ENCODE measurements around the gene YEATS2. TPM values are rescaled to one million over a fixed set of nuclear protein-coding genes. Genes with fewer than 3 reads are reported as not detected.
"Not testable (repeated sequence)": the region's sequence is repeated elsewhere in the genome, so short reads cannot be mapped to it uniquely, and the experiment has no call there.

Gene YEATS2
- total RNA-seq, 2 experiments from 2014 or later, result 59.4 to 73.9 TPM

DNA sequence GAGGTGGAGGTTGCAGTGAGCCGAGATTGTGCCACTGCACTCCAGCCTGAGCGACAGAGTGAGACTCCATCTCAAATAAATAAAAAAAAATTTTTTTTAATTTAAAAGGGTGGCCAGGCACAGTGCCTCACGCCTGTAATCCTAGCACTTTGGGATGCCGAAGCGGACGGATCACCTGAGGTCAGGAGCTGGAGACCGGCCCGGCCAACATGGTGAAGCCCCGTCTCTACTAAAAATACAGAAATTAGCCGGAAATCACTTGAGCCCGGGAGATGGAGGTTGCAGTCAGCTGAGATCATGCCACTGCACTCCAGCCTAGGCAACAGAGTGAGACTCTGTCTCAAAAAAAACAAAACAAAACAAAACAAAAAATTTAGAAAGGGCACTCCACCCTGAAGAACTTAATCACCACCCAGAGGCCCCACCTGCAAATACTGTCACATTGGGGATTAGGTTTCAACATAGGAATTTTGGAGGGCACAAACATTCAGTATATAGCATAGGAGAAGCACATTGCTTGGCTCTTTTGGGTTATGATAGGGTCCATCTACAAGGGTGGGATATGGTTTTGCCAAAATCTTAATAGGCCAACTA lies 7.1 kb upstream of the YEATS2 start:
- ATAC-seq (no peak), DNase-seq (no peak)
- H3K9me3 Mint-ChIP-seq (ENCODE audit: low read depth), result no peaks in the 10 kb centered on the region
- no peaks in the 10 kb centered on the region for H3K4me1 Mint-ChIP-seq
- H3K27me3 Mint-ChIP-seq, result no peaks in the 10 kb centered on the region
- ChIA-PET POLR2A (interaction anchor here (0.7 kb wide), 1 partner anchor 15 kb away, joined by 3 read pairs; no protein-coding TSS in a partner anchor), CTCF (no interaction called here)
- no peak overlapping the region for H3K4me3 Mint-ChIP-seq
- H3K36me3 Mint-ChIP-seq (ENCODE audit: low read depth), result no peaks in the 10 kb centered on the region
- H3K27ac Mint-ChIP-seq, result no peak overlapping the region
- intact Hi-C loops (cut with DNase I, micrococcal nuclease), result loop anchor here in 1 of 2 experiments (10.0 kb wide), 1 partner anchor 494 kb away; the partner anchor contains the start of gene ABCF3

DNA sequence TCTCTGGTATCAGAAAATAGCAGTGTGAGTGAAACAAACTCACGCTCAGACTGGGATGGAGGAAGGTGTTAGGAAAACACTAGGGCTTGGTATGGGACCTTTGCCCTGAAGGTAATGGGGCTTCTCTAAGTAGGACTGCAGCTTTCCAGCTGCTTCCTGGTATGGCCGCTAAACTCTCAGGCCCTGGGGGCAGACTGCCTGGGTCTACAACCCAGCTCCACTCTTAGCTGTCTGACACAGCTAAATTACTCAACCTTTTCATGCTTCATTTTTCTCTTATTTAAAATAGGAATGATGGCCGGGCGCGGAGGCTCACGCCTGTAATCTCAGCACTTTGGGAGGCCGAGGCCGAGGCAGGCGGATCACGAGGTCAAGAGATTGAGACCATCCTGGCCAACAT lies 5.2 kb upstream of the YEATS2 start:
- ChIA-PET CTCF (interaction anchor here (1.3 kb wide), 1 partner anchor 224 kb away, joined by 3 read pairs; no protein-coding TSS in a partner anchor), POLR2A (no interaction called here)
- Mint-ChIP-seq H3K27ac (no peak overlapping the region), H3K27me3 (no peaks in the 10 kb centered on the region), H3K4me1 (peaks cover 5% of the 10 kb centered on the region), H3K4me3 (no peak overlapping the region), H3K9me3 (ENCODE audit: low read depth) (no peaks in the 10 kb centered on the region), H3K36me3 (ENCODE audit: low read depth) (no peaks in the 10 kb centered on the region)
- ATAC-seq (no peak), DNase-seq (no peak)
- intact Hi-C loops (cut with DNase I, micrococcal nuclease), result loop anchor here in 1 of 2 experiments (10.0 kb wide), 1 partner anchor 492 kb away; the partner anchor contains the start of gene ABCF3

GRCh38 chr3:183695569-183696364 lies 1.8 kb upstream of the YEATS2 start:
- no peaks in the 10 kb centered on the region for H3K9me3 Mint-ChIP-seq (ENCODE audit: low read depth)
- no peaks in the 10 kb centered on the region for H3K27me3 Mint-ChIP-seq
- POLR2A ChIA-PET, result interaction anchor here (0.7 kb wide), 1 partner anchor 33 kb away, joined by 3 read pairs; no protein-coding TSS in a partner anchor
- CTCF ChIA-PET, result interaction anchor here (0.8 to 1.3 kb wide), 2 partner anchors 26 to 59 kb away, joined by 3 to 4 read pairs; no protein-coding TSS in a partner anchor
- no peak for ATAC-seq
- no peak for DNase-seq
- peaks cover 18% of the 10 kb centered on the region for H3K36me3 Mint-ChIP-seq (ENCODE audit: low read depth)
- intact Hi-C loops (cut with DNase I, micrococcal nuclease), result loop anchor here (5.0 to 10.0 kb wide), 2 partner anchors 228 to 489 kb away; partner anchors contain the start of gene ABCF3 (in 1 of the 2)
- H3K27ac Mint-ChIP-seq, result peak overlapping the region; percentile 9
- H3K4me3 Mint-ChIP-seq, result no peak overlapping the region
- peaks cover 25% of the 10 kb centered on the region for H3K4me1 Mint-ChIP-seq

- Mint-ChIP-seq H3K4me3 (peak overlapping the region; percentile 91), H3K27me3 (no peaks in the 10 kb centered on the region), H3K36me3 (ENCODE audit: low read depth) (peaks cover 25% of the 10 kb centered on the region), H3K9me3 (ENCODE audit: low read depth) (no peaks in the 10 kb centered on the region), H3K4me1 (peaks cover 31% of the 10 kb centered on the region), H3K27ac (peak overlapping the region; percentile 89)
- ChIA-PET POLR2A (interaction anchor here (0.8 to 1.7 kb wide), 5 partner anchors 15 to 184 kb away, joined by 3 to 19 read pairs (median 4); partner anchors contain the start of gene KLHL24), CTCF (interaction anchor here (0.7 to 1.3 kb wide), 5 partner anchors 60 to 276 kb away, joined by 3 to 4 read pairs (median 4); partner anchors contain the start of gene KLHL24)
- ATAC-seq (peak; percentile 3), DNase-seq (no peak)
- intact Hi-C loops (cut with DNase I, micrococcal nuclease), result loop anchor here (1.0 to 10.0 kb wide), 7 partner anchors 60 to 598 kb away; partner anchors contain the start of genes ABCF3 (in 1 of the 2) and MCCC1 (in 1 of the 2)
Observed at GRCh38 chr3:183697123-183697609, 431 bp upstream of the YEATS2 start.

- peaks cover 36% of the 10 kb centered on the region for H3K4me1 Mint-ChIP-seq
Observed at GRCh38 chr3:183698318-183698751, 738 bp downstream of the YEATS2 start.

GRCh38 chr3:183698756-183699155 lies 1.2 kb downstream of the YEATS2 start:
- peaks cover 25% of the 10 kb centered on the region for H3K36me3 Mint-ChIP-seq (ENCODE audit: low read depth)
- CTCF ChIA-PET, result interaction anchor here (0.7 kb wide), 1 partner anchor 14 kb away, joined by 3 read pairs; no protein-coding TSS in a partner anchor
- intact Hi-C loops (cut with DNase I, micrococcal nuclease), result loop anchor here (1.0 to 10.0 kb wide), 4 partner anchors 144 to 600 kb away; partner anchors contain the start of genes ABCF3 (in 1 of the 2) and PSMD2 (in 1 of the 2)

More at GRCh38 chr3:183698318-183698751, 738 bp downstream of the YEATS2 start:
- ATAC-seq, result peak; percentile 14
- peak overlapping the region; percentile 91 for H3K4me3 Mint-ChIP-seq
- no peaks in the 10 kb centered on the region for H3K27me3 Mint-ChIP-seq
- peak overlapping the region; percentile 88 for H3K27ac Mint-ChIP-seq
- intact Hi-C loops (cut with DNase I, micrococcal nuclease), result loop anchor here (1.0 to 10.0 kb wide), 4 partner anchors 144 to 600 kb away; partner anchors contain the start of genes ABCF3 (in 1 of the 2) and PSMD2 (in 1 of the 2)
- DNase-seq, result peak; percentile 52
- no peaks in the 10 kb centered on the region for H3K9me3 Mint-ChIP-seq (ENCODE audit: low read depth)
- POLR2A ChIA-PET, result interaction anchor here (1.7 kb wide), 1 partner anchor 62 kb away, joined by 19 read pairs; the partner anchor contains the start of gene KLHL24
- CTCF ChIA-PET, result interaction anchor here (0.6 kb wide), 1 partner anchor 1260 kb away, joined by 4 read pairs; no protein-coding TSS in a partner anchor
- peaks cover 25% of the 10 kb centered on the region for H3K36me3 Mint-ChIP-seq (ENCODE audit: low read depth)

GRCh38 chr3:183699238-183699947 lies 1.8 kb downstream of the YEATS2 start:
- intact Hi-C loops (cut with DNase I, micrococcal nuclease), result loop anchor here (2.0 to 10.0 kb wide), 3 partner anchors 232 to 599 kb away; partner anchors contain the start of genes ABCF3 (in 1 of the 2) and PSMD2 (in 1 of the 2)
- peaks cover 25% of the 10 kb centered on the region for H3K36me3 Mint-ChIP-seq (ENCODE audit: low read depth)

More at GRCh38 chr3:183698756-183699155, 1.2 kb downstream of the YEATS2 start:
- H3K27me3 Mint-ChIP-seq, result no peaks in the 10 kb centered on the region
- ATAC-seq (no peak), DNase-seq (peak; percentile 19)
- peaks cover 40% of the 10 kb centered on the region for H3K4me1 Mint-ChIP-seq
- POLR2A ChIA-PET, result interaction anchor here (0.7 to 1.7 kb wide), 3 partner anchors 61 to 62 kb away, joined by 3 to 19 read pairs (median 3); partner anchors contain the start of gene KLHL24
- H3K9me3 Mint-ChIP-seq (ENCODE audit: low read depth), result no peaks in the 10 kb centered on the region
- H3K27ac Mint-ChIP-seq, result peak overlapping the region; percentile 88
- peak overlapping the region; percentile 91 for H3K4me3 Mint-ChIP-seq

DNA sequence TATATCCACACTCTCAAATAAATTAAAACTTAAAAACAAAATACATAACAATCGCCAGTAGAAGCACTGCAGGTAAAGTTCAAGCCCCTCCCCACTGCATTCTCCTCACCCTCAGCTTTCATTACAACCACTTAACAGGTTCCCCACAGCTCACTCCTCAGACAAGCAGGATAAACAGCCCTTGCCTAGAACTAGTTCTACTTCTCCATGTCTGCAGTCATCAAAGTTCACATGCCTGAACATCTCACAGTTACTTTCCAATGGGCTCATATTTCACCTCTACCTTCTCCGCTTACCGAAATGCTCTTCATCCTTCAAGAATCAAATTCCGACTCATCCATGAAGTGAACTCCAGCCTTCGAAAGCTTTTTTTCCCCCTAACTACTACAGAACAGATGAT lies 4.1 kb downstream of the YEATS2 start:
- H3K4me3 Mint-ChIP-seq, result no peak overlapping the region
- H3K27ac Mint-ChIP-seq, result no peak overlapping the region
- H3K4me1 Mint-ChIP-seq, result peaks cover 49% of the 10 kb centered on the region
- intact Hi-C loops (cut with DNase I, micrococcal nuclease), result no loop called here
- ChIA-PET POLR2A (no interaction called here), CTCF (interaction anchor here (1.0 kb wide), 1 partner anchor 50 kb away, joined by 3 read pairs; no protein-coding TSS in a partner anchor)
- H3K9me3 Mint-ChIP-seq (ENCODE audit: low read depth), result no peaks in the 10 kb centered on the region
- no peak for DNase-seq
- H3K36me3 Mint-ChIP-seq (ENCODE audit: low read depth), result peaks cover 35% of the 10 kb centered on the region
- no peak for ATAC-seq
- H3K27me3 Mint-ChIP-seq, result no peaks in the 10 kb centered on the region

More at GRCh38 chr3:183699238-183699947, 1.8 kb downstream of the YEATS2 start:
- peaks cover 43% of the 10 kb centered on the region for H3K4me1 Mint-ChIP-seq
- POLR2A ChIA-PET, result interaction anchor here (0.5 to 1.2 kb wide), 3 partner anchors 62 to 75 kb away, joined by 3 to 6 read pairs (median 3); no protein-coding TSS in a partner anchor
- H3K27me3 Mint-ChIP-seq, result no peaks in the 10 kb centered on the region
- ATAC-seq (no peak), DNase-seq (no peak)
- CTCF ChIA-PET, result interaction anchor here (0.5 to 0.9 kb wide), 3 partner anchors 13 to 184 kb away, joined by 3 to 7 read pairs (median 3); no protein-coding TSS in a partner anchor
- peak overlapping the region; percentile 88 for H3K27ac Mint-ChIP-seq
- no peaks in the 10 kb centered on the region for H3K9me3 Mint-ChIP-seq (ENCODE audit: low read depth)
- peak overlapping the region; percentile 91 for H3K4me3 Mint-ChIP-seq

GRCh38 chr3:183703892-183704291 lies 6.3 kb downstream of the YEATS2 start:
- ATAC-seq; DNase-seq; H3K27ac Mint-ChIP-seq; H3K4me3 Mint-ChIP-seq; H3K9me3 Mint-ChIP-seq (ENCODE audit: low read depth); H3K27me3 Mint-ChIP-seq; intact Hi-C loops (cut with DNase I, micrococcal nuclease): not testable (repeated sequence)
- ChIA-PET POLR2A (interaction anchor here (0.6 kb wide), 2 partner anchors 236 to 786 kb away, joined by 3 to 5 read pairs; no protein-coding TSS in a partner anchor), CTCF (interaction anchor here (0.7 to 1.5 kb wide), 3 partner anchors 13 to 234 kb away, joined by 3 to 5 read pairs (median 4); no protein-coding TSS in a partner anchor)
- Mint-ChIP-seq H3K4me1 (peaks cover 45% of the 10 kb centered on the region), H3K36me3 (ENCODE audit: low read depth) (peaks cover 35% of the 10 kb centered on the region)

DNA sequence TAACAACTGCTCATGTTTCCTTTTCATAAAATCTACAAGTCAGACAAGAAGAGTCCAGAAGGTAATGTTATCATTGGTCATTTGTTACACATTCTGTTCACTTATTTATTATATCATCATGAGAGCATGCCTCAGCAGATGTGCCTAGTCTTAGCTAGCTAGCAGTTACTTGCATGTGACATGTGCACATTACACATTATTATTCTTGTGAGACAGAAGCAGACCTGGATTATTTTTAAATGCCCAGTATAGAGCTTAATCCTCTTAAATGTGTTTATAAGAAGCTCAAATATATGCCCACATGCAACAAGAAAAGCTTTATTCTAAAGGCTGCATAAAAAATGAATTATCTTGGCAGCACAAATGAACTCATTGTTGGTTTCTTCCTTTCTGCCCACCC lies 12.6 kb downstream of the YEATS2 start:
- H3K27ac Mint-ChIP-seq, result no peak overlapping the region
- ChIA-PET CTCF (interaction anchor here (0.8 kb wide), 1 partner anchor 229 kb away, joined by 3 read pairs; no protein-coding TSS in a partner anchor), POLR2A (no interaction called here)
- DNase-seq (no peak), ATAC-seq (no peak)
- H3K4me3 Mint-ChIP-seq, result no peak overlapping the region
- no peaks in the 10 kb centered on the region for H3K9me3 Mint-ChIP-seq (ENCODE audit: low read depth)
- H3K4me1 Mint-ChIP-seq, result peaks cover 13% of the 10 kb centered on the region
- intact Hi-C loops (cut with DNase I, micrococcal nuclease), result loop anchor here in 1 of 2 experiments (5.0 kb wide), 1 partner anchor 72 kb away; no protein-coding TSS in a partner anchor
- peaks cover 15% of the 10 kb centered on the region for H3K36me3 Mint-ChIP-seq (ENCODE audit: low read depth)
- H3K27me3 Mint-ChIP-seq, result no peaks in the 10 kb centered on the region
